ENCODE measurements around the gene NDUFS5.
"Not testable (repeated sequence)": the region's sequence is repeated elsewhere in the genome, so short reads cannot be mapped to it uniquely, and the experiment has no call there.

NDUFS5 gene

GRCh38 chr1:39016604-39017171 lies 9.5 kb upstream of the NDUFS5 start:
- no peak for DNase-seq

- no peak for DNase-seq
These were observed 8.9 kb upstream of the NDUFS5 start for GRCh38 chr1:39017266-39017665.

GRCh38 chr1:39020494-39020893 lies 5.7 kb upstream of the NDUFS5 start:
- not testable (repeated sequence) for DNase-seq

- DNase-seq, result no peak
These were observed 4.7 kb upstream of the NDUFS5 start for GRCh38 chr1:39021426-39021825.

GRCh38 chr1:39023140-39023539 lies 3.0 kb upstream of the NDUFS5 start:
- DNase-seq, result no peak

GRCh38 chr1:39026866-39027507 lies 837 bp downstream of the NDUFS5 start:
- DNase-seq, result no peak

- DNase-seq, result peak; percentile 32
These were observed 8.0 kb downstream of the NDUFS5 start for GRCh38 chr1:39034114-39034654.

- no peak for DNase-seq
These were observed 10.5 kb downstream of the NDUFS5 start for GRCh38 chr1:39036678-39037077.

GRCh38 chr1:39043513-39043912 lies 17.4 kb downstream of the NDUFS5 start:
- DNase-seq, result no peak

- no peak for DNase-seq
These were observed 18.6 kb downstream of the NDUFS5 start for GRCh38 chr1:39044762-39045161.

GRCh38 chr1:39045231-39045630 lies 19.1 kb downstream of the NDUFS5 start:
- DNase-seq, result no peak

GRCh38 chr1:39046613-39047210 lies 20.6 kb downstream of the NDUFS5 start:
- DNase-seq, result no peak

- no peak for DNase-seq
These were observed 21.5 kb downstream of the NDUFS5 start for GRCh38 chr1:39047374-39048229.

- DNase-seq, result no peak
These were observed 22.7 kb downstream of the NDUFS5 start for GRCh38 chr1:39048745-39049370.

GRCh38 chr1:39050001-39050400 lies 23.9 kb downstream of the NDUFS5 start:
- DNase-seq, result no peak

GRCh38 chr1:39051193-39051850 lies 25.2 kb downstream of the NDUFS5 start:
- not testable (repeated sequence) for DNase-seq

- no peak for DNase-seq
These were observed 25.8 kb downstream of the NDUFS5 start for GRCh38 chr1:39051956-39052355.

GRCh38 chr1:39055213-39055710 lies 29.1 kb downstream of the NDUFS5 start:
- DNase-seq, result not testable (repeated sequence)

GRCh38 chr1:39061516-39061915 lies 35.4 kb downstream of the NDUFS5 start:
- DNase-seq, result not testable (repeated sequence)

- no peak for DNase-seq
These were observed 35.8 kb downstream of the NDUFS5 start for GRCh38 chr1:39061951-39062350.

- no peak for DNase-seq
These were observed 37.0 kb downstream of the NDUFS5 start for GRCh38 chr1:39063191-39063590.

- no peak for DNase-seq
These were observed 37.6 kb downstream of the NDUFS5 start for GRCh38 chr1:39063775-39064174.

Measured in CD4-positive, alpha-beta T cell treated with Interleukin-12 subunit alpha and Interleukin-12 subunit beta, for 1 hour (primary cell).